HUES48 (cell line): ENCODE results near the gene MLYCD.

ENCODE experiments used
- H3K27ac ChIP-seq: one replicate; pipeline ENCODE4 v1.7.0; 2013; ENCODE audit warnings: low read depth, low read length, inconsistent platforms
- H3K27me3 ChIP-seq: 2 replicates; pipeline ENCODE4 v1.6.1; 2013; ENCODE audit warnings: mild to moderate bottlenecking, low read length; ENCODE audit not compliant: control insufficient read depth, insufficient read depth
- H3K36me3 ChIP-seq: 2 replicates; pipeline ENCODE4 v1.6.1; 2013; ENCODE audit warnings: low read length; ENCODE audit not compliant: control insufficient read depth, insufficient read depth
- H3K4me1 ChIP-seq: 2 replicates; pipeline ENCODE4 v1.6.1; 2013; ENCODE audit warnings: mild to moderate bottlenecking, low read length; ENCODE audit not compliant: control insufficient read depth, insufficient read depth
- H3K4me3 ChIP-seq: 2 replicates; pipeline ENCODE4 v1.5.1; 2013; ENCODE audit warnings: mild to moderate bottlenecking, low read depth, low read length
- H3K9ac ChIP-seq: 2 replicates; pipeline ENCODE4 v1.6.1; 2013; ENCODE audit warnings: mild to moderate bottlenecking, low read depth, low read length, moderate library complexity
- H3K9me3 ChIP-seq: 2 replicates; pipeline ENCODE4 v1.6.1; 2013; ENCODE audit warnings: low read length; ENCODE audit not compliant: control insufficient read depth, insufficient read depth

The MLYCD gene

DNA sequence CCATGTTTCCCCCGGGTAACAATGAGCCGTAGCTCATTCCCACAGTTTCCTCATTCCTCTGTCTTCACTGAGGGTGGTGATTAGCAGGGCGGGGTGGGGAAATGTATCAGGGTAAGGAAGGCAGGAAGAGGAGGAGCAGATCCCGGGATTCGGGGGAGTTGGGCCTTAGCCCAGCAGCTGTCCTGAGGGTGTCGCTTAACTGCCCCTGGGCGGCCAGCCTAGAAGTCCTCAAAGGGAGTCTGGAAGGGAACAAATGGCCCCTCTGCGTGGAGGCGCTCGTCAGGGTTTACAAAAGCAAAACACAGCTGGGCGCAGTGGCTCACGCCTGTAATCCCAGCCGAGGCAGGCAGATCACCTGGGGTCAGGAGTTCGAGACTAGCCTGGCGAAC, 14.3 kb downstream of the MLYCD start:
- Histone ChIP-seq H3K27ac (no peak overlapping the region), H3K9me3 (0 out of 2 replicates have a peak, but pooled peaks cover 3% of the 10 kb centered on the region), H3K9ac (no peak overlapping the region), H3K4me3 (no peak overlapping the region), H3K36me3 (peaks cover 64% of the 10 kb centered on the region), H3K27me3 (no peaks in the 10 kb centered on the region), H3K4me1 (no peaks in the 10 kb centered on the region)

DNA sequence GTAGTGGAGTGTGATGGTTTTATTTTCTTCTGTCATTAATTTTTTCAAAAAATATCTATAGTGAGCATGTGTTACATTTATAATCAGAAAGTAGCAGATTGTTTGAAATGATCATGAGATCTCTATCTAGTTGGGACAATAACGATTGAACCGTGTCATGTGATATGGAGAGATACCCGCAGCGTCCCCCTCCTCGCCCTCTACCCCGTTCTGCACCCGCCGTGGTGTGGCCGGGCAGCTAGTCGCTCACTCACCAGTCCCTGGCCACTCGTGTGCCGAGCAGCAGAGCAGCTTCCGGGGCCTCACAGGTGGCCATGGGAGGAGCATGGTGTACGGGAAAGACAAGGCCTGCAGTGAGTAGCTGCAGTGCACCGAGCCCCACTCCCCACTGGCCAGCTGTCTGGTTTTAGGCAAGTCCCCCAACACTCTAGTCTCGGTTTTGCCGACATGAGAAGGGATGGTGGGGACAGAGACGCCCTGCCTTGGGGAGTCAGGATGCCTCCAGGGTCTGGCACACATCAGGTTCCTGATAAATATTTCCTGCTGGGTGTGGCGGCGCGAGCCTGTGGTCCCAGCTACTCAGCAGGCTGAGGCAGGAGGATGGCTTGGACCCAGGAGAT, 15.3 kb downstream of the MLYCD start:
- Histone ChIP-seq H3K36me3 (peaks cover 65% of the 10 kb centered on the region), H3K27me3 (no peaks in the 10 kb centered on the region), H3K9ac (no peak overlapping the region), H3K27ac (no peak overlapping the region), H3K4me3 (no peak overlapping the region), H3K4me1 (no peaks in the 10 kb centered on the region), H3K9me3 (peaks cover 3% of the 10 kb centered on the region; the same call in 1 of the 2 replicates)

DNA sequence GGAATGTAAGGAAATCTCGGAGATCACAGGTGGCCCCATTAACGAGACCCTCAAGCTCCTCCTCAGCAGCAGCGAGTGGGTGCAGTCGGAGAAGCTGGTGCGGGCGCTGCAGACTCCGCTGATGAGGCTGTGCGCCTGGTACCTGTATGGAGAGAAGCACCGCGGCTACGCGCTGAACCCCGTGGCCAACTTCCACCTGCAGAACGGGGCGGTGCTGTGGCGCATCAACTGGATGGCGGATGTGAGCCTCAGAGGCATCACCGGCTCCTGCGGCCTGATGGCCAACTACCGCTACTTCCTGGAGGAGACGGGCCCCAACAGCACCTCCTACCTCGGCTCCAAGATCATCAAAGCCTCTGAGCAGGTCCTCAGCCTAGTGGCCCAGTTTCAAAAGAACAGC, 16.2 kb downstream of the MLYCD start:
- no peak overlapping the region for H3K4me3 ChIP-seq
- peaks cover 66% of the 10 kb centered on the region for H3K36me3 ChIP-seq
- no peaks in the 10 kb centered on the region for H3K4me1 ChIP-seq
- H3K27me3 ChIP-seq: no peaks in the 10 kb centered on the region
- H3K27ac ChIP-seq: no peak overlapping the region
- H3K9me3 ChIP-seq: peaks cover 3% of the 10 kb centered on the region; the same call in 1 of the 2 replicates
- no peak overlapping the region for H3K9ac ChIP-seq

DNA sequence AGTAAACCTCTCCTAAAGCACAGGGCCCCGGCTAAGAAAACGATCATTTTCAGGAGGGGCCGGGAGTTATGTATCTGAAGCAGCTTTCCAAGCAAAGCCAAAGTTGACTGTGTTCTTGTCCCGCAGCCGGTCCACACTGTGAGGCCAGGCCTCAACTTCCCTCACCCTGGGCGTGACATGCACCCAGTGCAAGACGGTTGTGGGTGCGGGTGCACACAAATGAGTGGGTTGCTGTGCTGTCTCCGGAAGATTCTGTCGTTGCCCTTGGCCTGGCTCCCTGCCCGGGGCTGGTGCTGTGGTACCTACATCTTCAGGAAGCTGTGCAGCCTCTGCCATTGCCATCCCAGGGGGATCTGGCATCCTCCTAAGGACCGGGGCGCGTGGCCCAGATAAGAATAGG, 16.6 kb downstream of the MLYCD start:
- Histone ChIP-seq H3K9me3 (peaks cover 3% of the 10 kb centered on the region; the same call in 1 of the 2 replicates), H3K9ac (no peak overlapping the region), H3K4me3 (no peak overlapping the region), H3K27ac (no peak overlapping the region), H3K27me3 (no peaks in the 10 kb centered on the region), H3K4me1 (no peaks in the 10 kb centered on the region), H3K36me3 (peaks cover 67% of the 10 kb centered on the region)

DNA sequence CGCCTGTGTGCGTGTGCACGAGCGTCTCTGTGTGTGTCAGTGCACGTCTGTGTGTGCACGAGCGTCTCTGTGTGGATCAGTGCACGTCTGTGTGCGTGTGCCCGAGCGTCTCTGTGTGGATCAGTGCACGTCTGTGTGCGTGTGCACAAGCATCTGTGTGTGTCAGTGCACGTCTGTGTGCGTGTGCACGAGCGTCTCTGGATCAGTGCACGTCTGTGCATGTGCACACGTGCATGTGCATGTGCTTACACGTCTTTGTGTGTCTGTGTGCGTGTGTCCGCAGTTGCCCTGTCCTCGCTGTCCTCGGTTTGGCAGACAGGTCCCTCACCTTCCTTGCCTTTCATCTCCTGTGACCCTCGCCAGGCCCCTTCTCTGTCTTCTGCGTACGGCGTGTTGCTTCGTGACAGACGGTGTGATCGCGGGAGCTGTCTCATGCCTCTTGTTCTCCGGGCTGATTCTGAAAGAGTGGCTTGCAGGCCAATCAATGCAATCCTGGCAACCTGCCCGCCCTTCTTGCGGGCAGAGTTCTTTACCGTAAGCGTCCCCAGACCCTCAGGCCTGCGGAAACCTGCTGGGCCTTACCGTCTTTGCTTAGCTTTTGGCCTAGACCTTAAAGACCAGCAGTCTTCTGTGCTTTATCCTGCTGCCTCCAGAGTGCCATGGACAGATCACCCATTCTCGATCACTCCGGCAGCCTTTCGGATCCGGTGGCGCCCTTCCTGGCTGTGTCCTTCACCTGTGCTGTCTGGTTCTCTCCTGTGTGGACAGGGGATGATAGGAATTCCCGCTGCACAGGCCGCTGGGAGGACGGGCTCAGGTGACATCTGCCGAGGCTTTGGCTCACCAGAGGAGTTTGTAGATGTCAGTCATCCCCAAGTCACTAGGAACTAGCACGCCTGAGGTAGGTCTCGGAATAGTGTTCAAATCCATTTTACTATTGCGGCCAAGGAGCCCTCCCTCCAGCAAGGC, 18.5 kb downstream of the MLYCD start:
- Histone ChIP-seq H3K4me3 (no peak overlapping the region), H3K36me3 (peaks cover 56% of the 10 kb centered on the region), H3K9ac (no peak overlapping the region)

DNA sequence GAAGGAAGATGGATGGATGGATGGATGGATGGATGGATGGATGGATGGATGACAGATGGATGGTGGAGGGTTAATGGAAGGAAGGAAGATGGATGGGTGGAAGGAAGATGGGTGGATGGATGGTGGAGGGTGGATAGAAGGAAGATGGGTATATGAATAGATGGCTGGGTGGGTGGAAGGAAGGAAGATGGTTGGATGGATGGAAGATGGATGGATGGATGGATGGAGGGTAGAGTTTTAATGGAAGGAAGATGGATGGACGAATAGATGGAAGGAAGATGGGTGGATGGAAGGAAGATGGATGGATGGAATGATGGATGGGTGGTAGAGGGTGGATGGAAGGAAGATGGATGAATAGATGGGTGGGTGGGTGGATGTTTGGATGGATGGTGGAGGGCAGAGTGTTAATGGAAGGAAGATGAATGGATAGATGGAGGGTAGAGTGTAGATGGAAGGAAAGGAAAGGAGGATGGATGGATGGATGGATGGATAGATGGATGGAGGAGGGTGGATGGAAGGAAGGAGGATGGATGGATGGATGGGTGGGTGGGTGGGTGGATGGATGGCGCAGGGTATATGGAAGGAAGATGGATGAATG, 22.1 kb downstream of the MLYCD start:
- Histone ChIP-seq H3K9me3 (peaks cover 3% of the 10 kb centered on the region; the same call in 1 of the 2 replicates), H3K36me3 (peaks cover 34% of the 10 kb centered on the region), H3K27ac (no peak overlapping the region), H3K27me3 (no peaks in the 10 kb centered on the region), H3K4me1 (no peaks in the 10 kb centered on the region), H3K9ac (no peak overlapping the region), H3K4me3 (no peak overlapping the region)

More for the DNA sequence above, 18.5 kb downstream of the MLYCD start:
- no peaks in the 10 kb centered on the region for H3K4me1 ChIP-seq
- no peaks in the 10 kb centered on the region for H3K27me3 ChIP-seq
- H3K9me3 ChIP-seq: peaks cover 3% of the 10 kb centered on the region; the same call in 1 of the 2 replicates
- H3K27ac ChIP-seq: no peak overlapping the region

DNA sequence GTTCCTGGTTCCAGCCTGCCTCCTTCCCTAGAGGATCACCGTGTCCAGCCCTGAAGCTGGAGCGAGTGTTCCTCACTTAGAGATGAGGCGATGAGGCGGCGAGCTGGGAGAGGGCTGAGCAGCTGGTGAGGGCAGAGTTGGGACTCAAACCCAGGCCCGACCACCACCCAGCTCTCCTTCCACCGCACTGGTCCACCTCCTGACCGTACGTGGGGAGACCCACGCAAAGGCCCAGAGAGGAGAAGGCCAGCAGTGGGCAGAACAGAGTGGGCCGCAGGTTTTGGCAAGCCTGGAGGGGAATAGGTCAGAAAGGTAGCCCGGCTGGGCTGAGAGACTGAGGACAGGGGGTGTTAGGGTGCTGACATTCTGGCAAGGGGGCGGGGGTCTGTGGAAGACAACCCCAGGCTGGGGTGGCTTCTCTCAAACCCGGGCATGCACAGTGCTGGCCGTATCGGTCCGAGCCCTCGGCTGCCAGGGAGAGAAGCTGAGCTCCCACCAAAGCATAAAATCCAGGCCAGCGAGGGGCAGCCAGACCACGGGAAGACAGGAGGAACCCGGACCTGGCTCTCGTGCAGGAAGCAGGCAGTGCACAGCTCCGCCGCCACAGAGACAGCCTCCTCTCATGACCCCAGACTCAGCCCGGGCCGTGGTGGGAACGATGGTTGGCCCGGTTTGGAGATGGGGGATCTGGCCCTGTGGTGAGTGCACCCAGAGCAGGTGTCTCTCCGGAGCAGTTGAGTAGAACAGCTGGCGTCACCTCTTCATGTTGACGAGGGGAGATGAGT, 24.9 kb downstream of the MLYCD start:
- Histone ChIP-seq H3K9ac (no peak overlapping the region), H3K36me3 (peaks cover 15% of the 10 kb centered on the region), H3K4me1 (0 out of 2 replicates have a peak, but pooled peaks cover 4% of the 10 kb centered on the region), H3K9me3 (no peaks in the 10 kb centered on the region; the same call in 1 of the 2 replicates), H3K4me3 (no peak overlapping the region), H3K27ac (no peak overlapping the region), H3K27me3 (no peaks in the 10 kb centered on the region)

DNA sequence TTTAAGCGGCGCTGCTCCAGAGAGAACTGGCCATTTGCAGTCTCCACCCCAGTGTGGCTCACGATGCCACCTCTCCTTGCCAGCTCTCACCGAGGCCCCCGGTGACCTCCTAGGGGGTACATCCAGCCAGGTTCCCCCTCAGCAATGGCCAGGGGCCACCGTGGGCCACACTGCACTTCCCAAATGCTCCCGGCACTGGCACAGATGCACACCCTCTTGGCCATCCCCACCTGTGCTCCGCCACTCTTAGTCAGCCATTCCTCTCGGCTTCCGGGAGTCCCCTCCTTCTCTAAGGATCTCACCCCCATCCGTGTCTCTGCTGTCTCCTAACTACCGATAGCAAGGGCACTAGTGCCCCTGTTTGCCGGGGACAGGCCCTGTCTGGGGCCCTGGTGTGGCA, 25.8 kb downstream of the MLYCD start:
- Histone ChIP-seq H3K4me1 (0 out of 2 replicates have a peak, but pooled peaks cover 4% of the 10 kb centered on the region), H3K9ac (no peak overlapping the region), H3K27ac (no peak overlapping the region), H3K9me3 (no peaks in the 10 kb centered on the region), H3K27me3 (no peaks in the 10 kb centered on the region), H3K36me3 (peaks cover 6% of the 10 kb centered on the region), H3K4me3 (no peak overlapping the region)

DNA sequence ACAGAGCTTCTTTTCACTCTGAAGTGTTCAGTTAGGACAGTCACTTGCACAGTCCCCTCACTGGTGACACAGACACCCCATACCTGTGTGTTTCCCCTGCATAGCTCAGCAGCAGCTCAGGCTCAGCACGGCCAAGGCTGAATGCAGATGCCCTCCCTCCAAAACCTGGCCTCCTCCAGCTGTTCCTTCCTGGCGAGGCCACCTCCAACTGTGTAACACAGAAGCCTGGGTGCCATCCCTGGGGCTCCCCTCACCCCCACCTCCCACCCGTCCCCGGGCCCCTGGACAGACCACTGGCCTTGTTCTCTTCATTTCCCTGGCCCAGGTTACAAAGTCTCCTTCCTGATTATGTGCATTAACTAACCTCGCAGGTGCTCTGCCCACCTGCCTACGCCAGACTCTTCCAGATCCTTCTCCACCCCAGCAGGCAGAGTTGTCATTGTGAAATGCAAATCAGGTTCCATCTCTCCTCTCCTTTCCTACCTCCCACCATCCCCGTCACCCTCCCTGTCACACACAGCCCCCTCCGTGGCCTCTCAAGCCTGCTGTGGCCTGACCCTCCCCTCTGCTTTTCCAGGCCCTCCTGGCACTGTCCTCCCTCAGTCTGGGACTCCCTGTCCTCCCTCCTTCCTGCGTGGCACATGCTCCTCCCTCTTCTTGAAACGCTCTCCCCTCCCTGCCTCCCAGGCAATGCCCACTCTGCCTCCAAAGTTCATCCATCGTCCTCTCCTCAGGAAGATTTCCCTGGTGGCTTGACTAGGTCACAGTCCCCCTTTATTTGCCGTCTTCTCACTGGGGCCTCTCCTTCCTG, 26.4 kb downstream of the MLYCD start:
- 0 out of 2 replicates have a peak, but pooled peaks cover 4% of the 10 kb centered on the region for H3K4me1 ChIP-seq
- H3K9ac ChIP-seq: no peak overlapping the region

More for the DNA sequence above, 26.4 kb downstream of the MLYCD start:
- Histone ChIP-seq H3K4me3 (no peak overlapping the region), H3K9me3 (no peaks in the 10 kb centered on the region), H3K27ac (no peak overlapping the region), H3K27me3 (no peaks in the 10 kb centered on the region), H3K36me3 (no peaks in the 10 kb centered on the region)
